HEK293 (cell line): Measurements from ENCODE around the gene KLHL30.

Experiments
- HOXD13 ChIP-seq: sonication (generic); formaldehyde crosslinking; IDR thresholded peaks from 2 replicates; pipeline ENCODE4 v1.8.0; 2022; ENCODE audit warnings: missing genetic modification reagents, borderline replicate concordance
- MZF1 ChIP-seq: fragments of 450-650 bp; formaldehyde crosslinking; IDR thresholded peaks from 2 replicates; pipeline ENCODE4 v1.5.1; 2017; ENCODE audit warnings: missing biosample characterization, missing genetic modification characterization, borderline replicate concordance
- REPIN1 ChIP-seq: fragments of 450-650 bp; formaldehyde crosslinking; IDR thresholded peaks from 2 replicates; pipeline ENCODE4 v1.5.1; 2017; ENCODE audit warnings: missing biosample characterization, missing genetic modification characterization, low read depth
- ZBTB17 ChIP-seq: fragments of 450-650 bp; formaldehyde crosslinking; IDR thresholded peaks from 2 replicates; pipeline ENCODE4 v1.5.1; 2016; ENCODE audit warnings: missing biosample characterization, missing genetic modification characterization
- ZNF121 ChIP-seq: fragments of 450-650 bp; formaldehyde crosslinking; IDR thresholded peaks from 2 replicates; pipeline ENCODE4 v1.5.1; 2016; ENCODE audit warnings: missing biosample characterization, missing genetic modification characterization
- ZNF133 ChIP-seq: fragments of 450-650 bp; formaldehyde crosslinking; IDR thresholded peaks from 2 replicates; pipeline ENCODE4 v1.5.1; 2016; ENCODE audit warnings: missing biosample characterization, missing genetic modification characterization
- ZNF211 ChIP-seq: fragments of 450-650 bp; formaldehyde crosslinking; IDR thresholded peaks from 2 replicates; pipeline ENCODE4 v1.5.1; 2016; ENCODE audit warnings: low read depth, missing biosample characterization, missing genetic modification characterization
- ZNF223 ChIP-seq: fragments of 450-650 bp; formaldehyde crosslinking; IDR thresholded peaks from 2 replicates; pipeline ENCODE4 v1.5.1; 2016; ENCODE audit warnings: missing biosample characterization, missing genetic modification characterization
- ZNF416 ChIP-seq: fragments of 450-650 bp; formaldehyde crosslinking; IDR thresholded peaks from 2 replicates; pipeline ENCODE4 v1.5.1; 2016; ENCODE audit warnings: missing biosample characterization, missing genetic modification characterization
- ZNF585B ChIP-seq: fragments of 450-650 bp; formaldehyde crosslinking; IDR thresholded peaks from 2 replicates; pipeline ENCODE4 v1.5.1; 2016; ENCODE audit warnings: missing biosample characterization, missing genetic modification characterization
- TF ChIP-seq, protein P1 (sequence below): fragments of 450-650 bp; formaldehyde crosslinking; IDR thresholded peaks from 2 replicates; pipeline ENCODE4 v1.5.1; 2016; ENCODE audit warnings: missing biosample characterization, missing genetic modification characterization
- TF ChIP-seq, protein P2 (sequence below): fragments of 450-650 bp; formaldehyde crosslinking; IDR thresholded peaks from 2 replicates; pipeline ENCODE4 v1.5.1; 2016; ENCODE audit warnings: missing biosample characterization, missing genetic modification characterization
- TF ChIP-seq, protein P3 (sequence below): fragments of 450-650 bp; IDR thresholded peaks from 2 replicates; pipeline ENCODE4 v1.5.1; 2018; ENCODE audit warnings: missing biosample characterization, mild to moderate bottlenecking, missing genetic modification characterization
- TF ChIP-seq, protein P4 (sequence below): fragments of 450-650 bp; formaldehyde crosslinking; optimal IDR thresholded peaks from 2 replicates; pipeline ENCODE3; 2016; ENCODE audit warnings: missing biosample characterization, mild to moderate bottlenecking, missing genetic modification characterization

DNA sequence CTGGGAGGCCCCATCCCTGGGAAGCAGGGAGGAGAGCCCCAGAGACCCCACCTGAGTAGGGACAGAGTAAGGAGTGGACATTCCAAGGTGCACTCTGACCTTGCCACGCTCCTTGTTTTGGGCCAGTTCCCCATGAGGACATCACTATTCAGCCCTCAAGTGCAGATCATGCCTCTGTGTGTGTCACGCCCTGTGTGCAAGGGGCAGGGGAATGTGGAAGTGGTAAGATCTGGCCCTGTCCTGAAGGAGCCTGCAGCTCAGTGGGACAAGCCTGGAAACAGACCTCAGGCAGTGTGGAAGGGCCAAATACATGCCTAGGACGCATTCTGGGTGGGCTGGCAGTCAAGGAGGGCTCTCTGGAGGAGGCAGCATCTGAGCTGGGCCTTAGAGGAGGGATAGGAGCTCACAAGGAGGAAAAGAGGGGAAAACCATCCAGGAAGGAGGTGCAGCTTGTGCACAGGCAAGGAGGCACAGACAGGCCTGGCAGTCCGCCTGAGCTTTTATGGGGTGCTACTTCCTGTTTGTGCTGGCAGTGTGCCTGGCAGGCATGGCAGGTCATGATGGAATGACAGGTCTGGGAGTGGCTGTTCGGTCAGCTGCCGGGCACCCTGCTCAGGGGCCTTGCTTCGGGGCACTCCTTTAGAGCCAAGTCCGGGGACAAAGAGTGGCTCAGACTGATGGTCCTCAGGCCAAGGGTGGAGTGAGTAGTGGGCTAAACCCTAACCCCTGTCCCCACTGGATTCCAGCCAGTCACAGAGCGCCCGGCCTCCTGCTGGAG lies 3.3 kb downstream of the KLHL30 start:
- TF ChIP-seq, protein P1, sequence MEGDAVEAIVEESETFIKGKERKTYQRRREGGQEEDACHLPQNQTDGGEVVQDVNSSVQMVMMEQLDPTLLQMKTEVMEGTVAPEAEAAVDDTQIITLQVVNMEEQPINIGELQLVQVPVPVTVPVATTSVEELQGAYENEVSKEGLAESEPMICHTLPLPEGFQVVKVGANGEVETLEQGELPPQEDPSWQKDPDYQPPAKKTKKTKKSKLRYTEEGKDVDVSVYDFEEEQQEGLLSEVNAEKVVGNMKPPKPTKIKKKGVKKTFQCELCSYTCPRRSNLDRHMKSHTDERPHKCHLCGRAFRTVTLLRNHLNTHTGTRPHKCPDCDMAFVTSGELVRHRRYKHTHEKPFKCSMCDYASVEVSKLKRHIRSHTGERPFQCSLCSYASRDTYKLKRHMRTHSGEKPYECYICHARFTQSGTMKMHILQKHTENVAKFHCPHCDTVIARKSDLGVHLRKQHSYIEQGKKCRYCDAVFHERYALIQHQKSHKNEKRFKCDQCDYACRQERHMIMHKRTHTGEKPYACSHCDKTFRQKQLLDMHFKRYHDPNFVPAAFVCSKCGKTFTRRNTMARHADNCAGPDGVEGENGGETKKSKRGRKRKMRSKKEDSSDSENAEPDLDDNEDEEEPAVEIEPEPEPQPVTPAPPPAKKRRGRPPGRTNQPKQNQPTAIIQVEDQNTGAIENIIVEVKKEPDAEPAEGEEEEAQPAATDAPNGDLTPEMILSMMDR (tag by site-specific recombination): no peak
- TF ChIP-seq ZNF416 (tag by site-specific recombination) (no peak), ZNF133 (tag by site-specific recombination) (no peak), ZNF211 (tag by site-specific recombination) (no peak), HOXD13 (CRISPR knock-in tag) (no peak), REPIN1 (no peak), ZNF121 (tag by site-specific recombination) (no peak), ZBTB17 (tag by site-specific recombination) (peak; percentile 85), MZF1 (tag by site-specific recombination) (no peak), ZNF585B (tag by site-specific recombination) (no peak), ZNF223 (tag by site-specific recombination) (peak; percentile 96)
- TF ChIP-seq, protein P2, sequence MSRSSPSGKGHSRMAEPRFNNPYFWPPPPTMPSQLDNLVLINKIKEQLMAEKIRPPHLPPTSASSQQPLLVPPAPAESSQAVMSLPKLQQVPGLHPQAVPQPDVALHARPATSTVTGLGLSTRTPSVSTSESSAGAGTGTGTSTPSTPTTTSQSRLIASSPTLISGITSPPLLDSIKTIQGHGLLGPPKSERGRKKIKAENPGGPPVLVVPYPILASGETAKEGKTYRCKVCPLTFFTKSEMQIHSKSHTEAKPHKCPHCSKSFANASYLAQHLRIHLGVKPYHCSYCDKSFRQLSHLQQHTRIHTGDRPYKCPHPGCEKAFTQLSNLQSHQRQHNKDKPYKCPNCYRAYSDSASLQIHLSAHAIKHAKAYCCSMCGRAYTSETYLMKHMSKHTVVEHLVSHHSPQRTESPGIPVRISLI: no peak
- TF ChIP-seq, protein P3, sequence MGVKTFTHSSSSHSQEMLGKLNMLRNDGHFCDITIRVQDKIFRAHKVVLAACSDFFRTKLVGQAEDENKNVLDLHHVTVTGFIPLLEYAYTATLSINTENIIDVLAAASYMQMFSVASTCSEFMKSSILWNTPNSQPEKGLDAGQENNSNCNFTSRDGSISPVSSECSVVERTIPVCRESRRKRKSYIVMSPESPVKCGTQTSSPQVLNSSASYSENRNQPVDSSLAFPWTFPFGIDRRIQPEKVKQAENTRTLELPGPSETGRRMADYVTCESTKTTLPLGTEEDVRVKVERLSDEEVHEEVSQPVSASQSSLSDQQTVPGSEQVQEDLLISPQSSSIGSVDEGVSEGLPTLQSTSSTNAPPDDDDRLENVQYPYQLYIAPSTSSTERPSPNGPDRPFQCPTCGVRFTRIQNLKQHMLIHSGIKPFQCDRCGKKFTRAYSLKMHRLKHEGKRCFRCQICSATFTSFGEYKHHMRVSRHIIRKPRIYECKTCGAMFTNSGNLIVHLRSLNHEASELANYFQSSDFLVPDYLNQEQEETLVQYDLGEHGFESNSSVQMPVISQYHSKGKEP (tag by site-specific recombination): no peak
- TF ChIP-seq, protein P4, sequence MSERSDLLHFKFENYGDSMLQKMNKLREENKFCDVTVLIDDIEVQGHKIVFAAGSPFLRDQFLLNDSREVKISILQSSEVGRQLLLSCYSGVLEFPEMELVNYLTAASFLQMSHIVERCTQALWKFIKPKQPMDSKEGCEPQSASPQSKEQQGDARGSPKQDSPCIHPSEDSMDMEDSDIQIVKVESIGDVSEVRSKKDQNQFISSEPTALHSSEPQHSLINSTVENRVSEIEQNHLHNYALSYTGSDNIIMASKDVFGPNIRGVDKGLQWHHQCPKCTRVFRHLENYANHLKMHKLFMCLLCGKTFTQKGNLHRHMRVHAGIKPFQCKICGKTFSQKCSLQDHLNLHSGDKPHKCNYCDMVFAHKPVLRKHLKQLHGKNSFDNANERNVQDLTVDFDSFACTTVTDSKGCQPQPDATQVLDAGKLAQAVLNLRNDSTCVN (tag by site-specific recombination): no peak
